Nephron progenitor cell (in vitro differentiated cells): Measurements from ENCODE around the gene IFNA4.
"Not testable (repeated sequence)": the region's sequence is repeated elsewhere in the genome, so short reads cannot be mapped to it uniquely, and the experiment has no call there.

Experiments used
- DNase-seq: peaks from one replicate; pipeline ENCODE4 v3.0.0; 2021
- H3K27ac Mint-ChIP-seq: 2 replicates; pipeline ENCODE4 v1.8.0; 2021; ENCODE audit warnings: mild to moderate bottlenecking, moderate library complexity, mixed read lengths
- H3K27me3 Mint-ChIP-seq: 2 replicates; pipeline ENCODE4 v1.8.0; 2021; ENCODE audit warnings: mild to moderate bottlenecking, low read depth, mixed read lengths; ENCODE audit not compliant: poor library complexity
- H3K36me3 Mint-ChIP-seq: 2 replicates; pipeline ENCODE4 v1.8.0; 2021; ENCODE audit warnings: low read depth, mixed read lengths
- H3K4me1 Mint-ChIP-seq: 2 replicates; pipeline ENCODE4 v1.8.0; 2021; ENCODE audit warnings: mixed read lengths
- H3K4me3 Mint-ChIP-seq: 2 replicates; pipeline ENCODE4 v1.8.0; 2021; ENCODE audit warnings: mild to moderate bottlenecking, moderate library complexity, mixed read lengths
- H3K9me3 Mint-ChIP-seq: 2 replicates; pipeline ENCODE4 v1.8.0; 2021; ENCODE audit warnings: mild to moderate bottlenecking, moderate library complexity, mixed read lengths
- CTCF ChIP-seq: fragments of 200-600 bp; sonication (generic); IDR thresholded peaks from 2 replicates; pipeline ENCODE4 v1.5.0; 2021; ENCODE audit warnings: antibody characterized with exemption

The IFNA4 gene

GRCh38 chr9:21194867-21195776 lies 7.7 kb upstream of the IFNA4 start:
- Mint-ChIP-seq H3K27me3 (peaks cover 16% of the 10 kb centered on the region), H3K27ac (peak overlapping the region; percentile 64)
- not testable (repeated sequence) for H3K4me3 Mint-ChIP-seq, H3K36me3 Mint-ChIP-seq, H3K4me1 Mint-ChIP-seq, H3K9me3 Mint-ChIP-seq
- peak; percentile 62 for TF ChIP-seq CTCF
- peak; percentile 18 for DNase-seq

DNA sequence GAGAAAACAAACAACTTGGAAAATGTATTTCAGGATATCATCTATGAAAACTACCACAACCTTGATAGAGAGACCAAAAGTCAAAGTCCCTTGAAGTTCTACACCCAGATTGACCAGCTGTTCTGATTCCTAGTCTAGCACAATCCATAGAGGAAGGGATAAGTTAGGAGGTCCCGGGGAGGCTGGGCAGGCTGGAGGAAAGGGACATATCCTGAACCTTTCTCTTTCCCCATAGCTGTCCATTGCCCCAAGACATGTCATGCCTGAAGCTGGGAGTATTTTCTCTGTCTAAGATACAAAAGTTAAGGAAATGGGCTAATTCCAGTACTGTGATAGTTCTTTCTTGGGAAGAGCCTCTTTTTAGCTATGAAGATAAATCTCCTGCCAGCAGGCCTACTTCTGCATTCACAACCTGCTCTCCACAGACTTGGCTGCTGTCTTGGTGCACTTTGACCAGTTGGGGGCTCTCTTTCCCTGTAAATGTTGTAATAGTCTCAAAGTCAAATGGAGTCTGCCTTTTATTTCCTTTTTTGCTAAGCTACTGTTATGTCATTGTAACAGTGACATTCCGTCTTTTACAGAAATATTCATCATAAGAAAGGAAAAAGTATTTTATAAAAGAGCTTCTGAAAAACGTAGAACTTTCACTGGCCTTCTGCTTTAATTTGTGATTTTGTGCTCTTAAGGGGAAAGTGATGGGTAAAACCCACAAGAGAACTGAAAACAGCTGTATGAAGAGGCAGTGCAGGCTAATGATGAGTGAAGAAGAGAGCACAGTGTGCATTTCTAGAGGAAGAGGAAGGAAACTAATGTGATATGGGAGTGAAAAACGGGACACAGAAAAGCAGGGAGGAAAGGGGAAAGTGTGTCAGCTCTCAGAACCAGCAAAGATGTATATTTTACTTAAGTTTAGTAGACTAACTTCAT lies 4.3 kb downstream of the IFNA4 start:
- TF ChIP-seq CTCF = peak; percentile 50
- not testable (repeated sequence) for H3K4me3 Mint-ChIP-seq, H3K9me3 Mint-ChIP-seq, H3K4me1 Mint-ChIP-seq, H3K36me3 Mint-ChIP-seq, H3K27ac Mint-ChIP-seq, DNase-seq
- H3K27me3 Mint-ChIP-seq = peaks cover 13% of the 10 kb centered on the region

GRCh38 chr9:21174671-21175070 lies 12.7 kb downstream of the IFNA4 start:
- Mint-ChIP-seq H3K9me3 (no peaks in the 10 kb centered on the region), H3K27ac (no peak overlapping the region), H3K27me3 (peaks cover 34% of the 10 kb centered on the region), H3K36me3 (no peaks in the 10 kb centered on the region), H3K4me1 (no peaks in the 10 kb centered on the region), H3K4me3 (no peak overlapping the region)
- no peak for TF ChIP-seq CTCF
- no peak for DNase-seq

GRCh38 chr9:21172156-21172555 lies 15.2 kb downstream of the IFNA4 start:
- no peaks in the 10 kb centered on the region for H3K4me1 Mint-ChIP-seq
- no peak for TF ChIP-seq CTCF
- H3K27ac Mint-ChIP-seq = no peak overlapping the region
- H3K36me3 Mint-ChIP-seq = no peaks in the 10 kb centered on the region
- peaks cover 30% of the 10 kb centered on the region for H3K27me3 Mint-ChIP-seq
- no peak for DNase-seq
- no peaks in the 10 kb centered on the region for H3K9me3 Mint-ChIP-seq
- H3K4me3 Mint-ChIP-seq = no peak overlapping the region

GRCh38 chr9:21171351-21171750 lies 16.0 kb downstream of the IFNA4 start:
- Mint-ChIP-seq H3K36me3 (no peaks in the 10 kb centered on the region), H3K4me1 (no peaks in the 10 kb centered on the region), H3K27ac (no peak overlapping the region), H3K27me3 (peaks cover 26% of the 10 kb centered on the region), H3K4me3 (no peak overlapping the region), H3K9me3 (no peaks in the 10 kb centered on the region)
- no peak for DNase-seq
- no peak for TF ChIP-seq CTCF

DNA sequence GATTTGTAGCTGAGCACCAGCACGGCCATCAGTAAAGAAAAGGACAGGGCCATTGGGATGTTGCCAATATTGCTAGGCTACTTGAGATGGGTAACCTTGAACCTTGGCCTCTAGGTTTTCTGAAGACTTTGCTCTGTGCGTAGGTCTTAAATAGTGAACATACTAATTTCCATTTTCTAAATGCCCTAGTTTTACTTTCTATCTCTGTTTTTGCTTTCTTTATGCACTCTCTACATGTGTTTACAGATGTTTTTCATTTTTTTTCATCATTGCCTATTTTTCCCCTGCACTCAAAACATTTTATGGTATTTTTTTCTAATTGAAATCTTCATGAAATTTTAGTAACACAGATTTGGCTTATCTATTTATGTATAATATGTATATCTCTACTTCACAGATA lies 20.8 kb downstream of the IFNA4 start, which contains the start of gene IFNA21:
IFNA21 (minus strand) TSS at position 101 of the 400 bp plus-strand sequence; CDS start at position 53, 48 bp downstream.
- not testable (repeated sequence) for H3K4me3 Mint-ChIP-seq, H3K9me3 Mint-ChIP-seq
- peaks cover 15% of the 10 kb centered on the region for H3K27me3 Mint-ChIP-seq

More for the DNA sequence above, 20.8 kb downstream of the IFNA4 start, which contains the start of gene IFNA21:
- not testable (repeated sequence) for H3K4me1 Mint-ChIP-seq, H3K27ac Mint-ChIP-seq, DNase-seq, H3K36me3 Mint-ChIP-seq
